KMS-11 (cell line): ENCODE measurements around the gene DUSP14.

Source experiments
- H2AFZ ChIP-seq: fragments of 200-600 bp; sonication (generic); 2 replicates; pipeline ENCODE4 v1.6.1; 2016; ENCODE audit warnings: antibody characterized with exemption, mixed run types, low read depth
- H3K27ac ChIP-seq: fragments of 200-600 bp; sonication (generic); 2 replicates; pipeline ENCODE4 v1.6.1; 2016; ENCODE audit warnings: mild to moderate bottlenecking, mixed run types
- H3K27me3 ChIP-seq: fragments of 200-600 bp; sonication (generic); 2 replicates; pipeline ENCODE4 v1.6.1; 2017; ENCODE audit warnings: mild to moderate bottlenecking, low read depth, mixed run types, moderate library complexity; ENCODE audit not compliant: insufficient read depth
- H3K36me3 ChIP-seq: fragments of 200-600 bp; sonication (generic); 2 replicates; pipeline ENCODE4 v1.6.1; 2017; ENCODE audit warnings: mild to moderate bottlenecking, mixed run types; ENCODE audit not compliant: insufficient read depth
- H3K4me1 ChIP-seq: fragments of 200-600 bp; sonication (generic); 2 replicates; pipeline ENCODE4 v1.6.1; 2016; ENCODE audit warnings: mild to moderate bottlenecking, low read depth, mixed run types; ENCODE audit not compliant: poor library complexity, severe bottlenecking
- H3K4me2 ChIP-seq: fragments of 200-600 bp; sonication (generic); 2 replicates; pipeline ENCODE4 v1.7.0; 2016; ENCODE audit warnings: mild to moderate bottlenecking, mixed run types
- H3K4me3 ChIP-seq: fragments of 200-600 bp; sonication (generic); IDR thresholded peaks from 2 replicates; pipeline ENCODE4 v1.6.1; 2017; ENCODE audit warnings: low read depth, low read length, mixed read lengths; ENCODE audit not compliant: insufficient read depth
- H3K79me2 ChIP-seq: fragments of 200-600 bp; sonication (generic); 2 replicates; pipeline ENCODE4 v1.6.1; 2016; ENCODE audit warnings: low read depth, mixed run types; ENCODE audit not compliant: insufficient read depth
- H3K9ac ChIP-seq: fragments of 200-600 bp; sonication (generic); 2 replicates; pipeline ENCODE4 v1.6.1; 2016; ENCODE audit warnings: mild to moderate bottlenecking, mixed run types
- H4K20me1 ChIP-seq: fragments of 200-600 bp; sonication (generic); 2 replicates; pipeline ENCODE4 v1.6.1; 2016; ENCODE audit warnings: mild to moderate bottlenecking, mixed run types; ENCODE audit not compliant: insufficient read depth
- CTCF ChIP-seq: fragments of 200-600 bp; sonication (generic); conservative IDR thresholded peaks from 2 replicates; pipeline ENCODE4 v1.6.1; 2017; ENCODE audit warnings: low read depth, mild to moderate bottlenecking, antibody characterized with exemption, low read length, moderate library complexity, mixed read lengths

The DUSP14 gene

GRCh38 chr17:37490638-37491614 lies 1.2 kb downstream of the DUSP14 start:
- Histone ChIP-seq H3K36me3 (no peaks in the 10 kb centered on the region), H4K20me1 (no peaks in the 10 kb centered on the region), H3K4me1 (peaks cover 21% of the 10 kb centered on the region), H3K79me2 (peaks cover 22% of the 10 kb centered on the region; the same call in 1 of the 2 replicates), H3K27ac (no peak overlapping the region), H2AFZ (no peak overlapping the region), H3K4me2 (peak overlapping the region; percentile 75), H3K9ac (no peak overlapping the region), H3K4me3 (no peak overlapping the region), H3K27me3 (no peaks in the 10 kb centered on the region)
- no peak for TF ChIP-seq CTCF

DNA sequence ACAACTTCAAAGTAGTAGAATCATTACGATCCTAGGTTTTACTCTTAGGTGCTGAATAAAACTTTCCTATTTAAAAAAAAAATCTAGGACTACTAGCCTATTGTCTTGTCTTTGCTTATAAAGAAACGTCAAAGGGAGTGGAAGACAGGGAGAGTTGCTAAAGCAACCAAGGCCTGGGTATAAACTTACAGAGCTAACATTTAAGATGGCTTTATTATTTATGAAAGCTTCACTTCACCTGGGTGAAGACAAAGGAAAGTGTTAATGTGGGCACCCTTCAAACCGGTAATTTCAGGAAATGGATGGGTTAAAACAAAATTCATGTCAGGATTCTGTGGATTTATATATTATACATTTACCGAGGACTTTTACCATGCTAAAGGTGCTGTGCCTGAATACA lies 2.5 kb downstream of the DUSP14 start:
- H3K36me3 ChIP-seq, result no peaks in the 10 kb centered on the region
- H3K4me3 ChIP-seq, result no peak overlapping the region
- H3K27me3 ChIP-seq, result no peaks in the 10 kb centered on the region
- H2AFZ ChIP-seq, result no peak overlapping the region
- H3K79me2 ChIP-seq, result peaks cover 24% of the 10 kb centered on the region; the same call in 1 of the 2 replicates
- H3K4me1 ChIP-seq, result peaks cover 21% of the 10 kb centered on the region
- H3K27ac ChIP-seq, result no peak overlapping the region
- H3K4me2 ChIP-seq, result no peak overlapping the region
- no peak overlapping the region for H3K9ac ChIP-seq
- TF ChIP-seq CTCF, result no peak
- H4K20me1 ChIP-seq, result no peaks in the 10 kb centered on the region

DNA sequence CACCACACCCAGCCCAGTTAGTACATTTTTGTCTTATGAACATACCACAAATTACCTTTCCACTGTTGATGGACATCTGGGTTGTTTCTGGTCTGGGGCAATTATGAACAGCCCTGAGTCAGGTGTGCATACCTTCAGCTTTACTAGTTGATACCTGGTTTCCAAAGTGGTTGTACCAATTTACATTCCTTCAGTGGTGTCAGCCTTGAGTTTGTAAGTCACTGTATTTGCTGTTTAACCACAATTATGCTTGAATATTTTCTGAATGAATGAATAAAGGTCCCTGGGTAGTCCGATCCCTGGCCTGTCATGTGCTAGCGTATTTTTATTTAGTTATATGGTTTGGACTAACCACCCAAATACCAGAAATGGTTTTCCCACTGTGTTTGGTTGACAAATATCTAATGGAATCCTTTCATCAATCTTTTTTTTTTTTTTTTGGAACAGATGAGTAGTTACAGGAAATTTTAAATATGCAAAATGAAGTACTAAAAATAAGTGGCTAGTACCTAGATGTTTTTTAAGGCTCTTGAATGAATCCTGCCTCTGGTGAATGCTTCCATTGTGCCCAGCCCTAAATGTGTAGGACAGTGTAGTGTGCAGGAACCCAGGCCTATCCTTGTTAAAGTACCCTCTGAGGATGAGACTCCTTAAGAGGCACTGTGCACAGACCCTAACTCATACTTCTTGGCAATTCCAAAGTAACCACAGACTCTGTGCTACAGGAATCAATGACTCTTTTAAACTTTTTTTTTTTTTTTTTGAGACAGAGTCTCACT lies 3.7 kb downstream of the DUSP14 start:
- no peak overlapping the region for H3K27ac ChIP-seq
- no peaks in the 10 kb centered on the region for H4K20me1 ChIP-seq
- H3K36me3 ChIP-seq, result no peaks in the 10 kb centered on the region
- H3K27me3 ChIP-seq, result no peaks in the 10 kb centered on the region
- no peak overlapping the region for H3K9ac ChIP-seq
- no peak overlapping the region for H2AFZ ChIP-seq
- no peak for TF ChIP-seq CTCF
- H3K4me3 ChIP-seq, result no peak overlapping the region
- peaks cover 24% of the 10 kb centered on the region; the same call in 1 of the 2 replicates for H3K79me2 ChIP-seq
- H3K4me2 ChIP-seq, result no peak overlapping the region
- H3K4me1 ChIP-seq, result peaks cover 10% of the 10 kb centered on the region

DNA sequence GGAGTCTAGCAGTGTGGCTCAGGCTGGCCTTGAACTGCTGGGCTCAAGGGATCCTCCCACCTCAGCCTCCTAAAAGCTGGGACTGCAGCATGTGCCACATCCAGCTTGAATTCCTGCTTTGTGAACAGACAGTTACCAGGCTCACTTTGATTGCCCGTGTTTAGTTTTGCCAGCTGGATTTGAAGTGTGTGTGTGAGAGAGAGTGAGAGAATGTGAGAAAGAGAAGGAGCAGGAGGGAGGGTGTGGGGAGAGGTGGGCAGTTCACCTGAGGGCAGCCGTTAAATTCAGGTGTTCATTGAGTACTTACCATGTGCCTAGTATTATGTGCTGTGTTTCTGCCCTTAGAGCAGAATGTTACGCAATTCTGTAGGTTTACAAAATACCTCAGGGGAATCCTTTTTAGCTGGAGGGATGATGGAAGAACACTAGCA lies 4.7 kb downstream of the DUSP14 start:
- Histone ChIP-seq H3K79me2 (peaks cover 30% of the 10 kb centered on the region; the same call in 1 of the 2 replicates), H3K4me2 (no peak overlapping the region), H3K9ac (no peak overlapping the region), H4K20me1 (no peaks in the 10 kb centered on the region), H3K4me1 (peaks cover 7% of the 10 kb centered on the region), H3K4me3 (no peak overlapping the region), H3K36me3 (no peaks in the 10 kb centered on the region), H3K27me3 (no peaks in the 10 kb centered on the region), H2AFZ (no peak overlapping the region), H3K27ac (no peak overlapping the region)
- TF ChIP-seq CTCF, result no peak
